ENCODE results near the gene RNU1-4.
"Not testable (repeated sequence)": the region's sequence is repeated elsewhere in the genome, so short reads cannot be mapped to it uniquely, and the experiment has no call there.

RNU1-4 gene

GRCh38 chr1:16725439-16726245 is 14.7 kb upstream of the RNU1-4 start:
- not testable (repeated sequence) for H4K91ac ChIP-seq (ENCODE audit: low read depth, low read length, poor library complexity); H3K79me1 ChIP-seq (ENCODE audit: low read depth, low read length); DNase-seq (ENCODE audit: low spot score); H3K4ac ChIP-seq (ENCODE audit: low read length); H2AFZ ChIP-seq (ENCODE audit: low read length); H4K8ac ChIP-seq (ENCODE audit: low read depth, low read length); H3K36me3 ChIP-seq (replicated peaks in 1 of 2; ENCODE audit: control insufficient read depth in 2 of 2, insufficient read depth in 2 of 2, low read length in 2 of 2); H3K9ac ChIP-seq (ENCODE audit: low read depth, low read length, poor library complexity); H3K4me1 ChIP-seq (ENCODE audit: control insufficient read depth in 2 of 2, insufficient read depth in 1 of 2, low read depth in 1 of 2, low read length in 2 of 2); H2BK12ac ChIP-seq (ENCODE audit: low read length); H3K27ac ChIP-seq (replicated peaks; ENCODE audit: low read length); H3K4me2 ChIP-seq (ENCODE audit: insufficient read depth, low read length, poor library complexity, severe bottlenecking); H3K4me3 ChIP-seq (ENCODE audit: low read length in 2 of 2); H3K14ac ChIP-seq (ENCODE audit: low read length); H3K9me3 ChIP-seq (replicated peaks in 1 of 2; ENCODE audit: control insufficient read depth in 2 of 2, insufficient read depth in 1 of 2, low read depth in 1 of 2, low read length in 2 of 2); H3K23ac ChIP-seq (ENCODE audit: low read depth, low read length, poor library complexity)
- no CpG with 5 or more reads among the region's 10 CpGs for WGBS, 2 donors (ENCODE audit: extremely low coverage in 2 of 2, insufficient read length in 2 of 2, insufficient replicate concordance in 1 of 2)
- peak overlapping the region; percentile 13 for H2BK120ac ChIP-seq (ENCODE audit: low read depth, low read length)
- H2AK5ac ChIP-seq (ENCODE audit: low read depth, low read length), result peak overlapping the region; percentile 54
- H3K18ac ChIP-seq (ENCODE audit: low read length), result peak overlapping the region; percentile 39
- peaks cover 0 to 20% (median 2%) of the 10 kb centered on the region in 3 experiments for H3K27me3 ChIP-seq (ENCODE audit: control insufficient read depth in 3 of 3, insufficient read depth in 3 of 3, low read depth in 1 of 3, low read length in 3 of 3)
- peak overlapping the region; percentile 20 for H2BK5ac ChIP-seq (ENCODE audit: low read length)
- H2BK15ac ChIP-seq (ENCODE audit: low read length), result peak overlapping the region; percentile 32

GRCh38 chr1:16727190-16728111 is 12.9 kb upstream of the RNU1-4 start:
- peak overlapping the region; percentile 87 for H4K8ac ChIP-seq (ENCODE audit: low read depth, low read length)
- no peak overlapping the region for H3K4me2 ChIP-seq (ENCODE audit: insufficient read depth, low read length, poor library complexity, severe bottlenecking)
- peak overlapping the region; percentile 78 for H3K18ac ChIP-seq (ENCODE audit: low read length)
- no peak for DNase-seq (ENCODE audit: low spot score)
- H3K27ac ChIP-seq (replicated peaks; ENCODE audit: low read length), result no peak overlapping the region
- peak overlapping the region; percentile 94 for H3K23ac ChIP-seq (ENCODE audit: low read depth, low read length, poor library complexity)
- H2BK5ac ChIP-seq (ENCODE audit: low read length), result peak overlapping the region; percentile 49
- H3K36me3 ChIP-seq (replicated peaks in 1 of 2; ENCODE audit: control insufficient read depth in 2 of 2, insufficient read depth in 2 of 2, low read length in 2 of 2), result no peaks in the 10 kb centered on the region
- H4K91ac ChIP-seq (ENCODE audit: low read depth, low read length, poor library complexity), result no peak overlapping the region
- no peaks in the 10 kb centered on the region for H3K4me1 ChIP-seq (ENCODE audit: control insufficient read depth in 2 of 2, insufficient read depth in 1 of 2, low read depth in 1 of 2, low read length in 2 of 2)
- peak overlapping the region; percentile 25 for H2BK12ac ChIP-seq (ENCODE audit: low read length)
- H3K14ac ChIP-seq (ENCODE audit: low read length), result peak overlapping the region; percentile 66
- no peak overlapping the region for H3K4ac ChIP-seq (ENCODE audit: low read length)
- H2BK15ac ChIP-seq (ENCODE audit: low read length), result peak overlapping the region; percentile 86
- WGBS, 2 donors (ENCODE audit: extremely low coverage in 2 of 2, insufficient read length in 2 of 2, insufficient replicate concordance in 1 of 2), result no CpG with 5 or more reads among the region's 42 CpGs
- peak overlapping the region in 1 of 2 donors; percentile 0 for H3K4me3 ChIP-seq (ENCODE audit: low read length in 2 of 2)
- H2AFZ ChIP-seq (ENCODE audit: low read length), result no peak overlapping the region
- H3K79me1 ChIP-seq (ENCODE audit: low read depth, low read length), result peaks cover 2% of the 10 kb centered on the region
- peak overlapping the region; percentile 92 for H2AK5ac ChIP-seq (ENCODE audit: low read depth, low read length)
- peaks cover 1 to 8% of the 10 kb centered on the region in 2 donors for H3K9me3 ChIP-seq (replicated peaks in 1 of 2; ENCODE audit: control insufficient read depth in 2 of 2, insufficient read depth in 1 of 2, low read depth in 1 of 2, low read length in 2 of 2)
- H2BK120ac ChIP-seq (ENCODE audit: low read depth, low read length), result peak overlapping the region; percentile 21
- H3K9ac ChIP-seq (ENCODE audit: low read depth, low read length, poor library complexity), result peak overlapping the region; percentile 46
- peaks cover 0 to 20% (median 2%) of the 10 kb centered on the region in 3 experiments for H3K27me3 ChIP-seq (ENCODE audit: control insufficient read depth in 3 of 3, insufficient read depth in 3 of 3, low read depth in 1 of 3, low read length in 3 of 3)

GRCh38 chr1:16728243-16728949 is 11.9 kb upstream of the RNU1-4 start:
- not testable (repeated sequence) for H3K4me3 ChIP-seq (ENCODE audit: low read length in 2 of 2); H3K27ac ChIP-seq (replicated peaks; ENCODE audit: low read length); H2BK120ac ChIP-seq (ENCODE audit: low read depth, low read length); H3K23ac ChIP-seq (ENCODE audit: low read depth, low read length, poor library complexity); H3K36me3 ChIP-seq (replicated peaks in 1 of 2; ENCODE audit: control insufficient read depth in 2 of 2, insufficient read depth in 2 of 2, low read length in 2 of 2); H4K8ac ChIP-seq (ENCODE audit: low read depth, low read length); H4K91ac ChIP-seq (ENCODE audit: low read depth, low read length, poor library complexity); H3K4me1 ChIP-seq (ENCODE audit: control insufficient read depth in 2 of 2, insufficient read depth in 1 of 2, low read depth in 1 of 2, low read length in 2 of 2); H2BK12ac ChIP-seq (ENCODE audit: low read length); H3K9ac ChIP-seq (ENCODE audit: low read depth, low read length, poor library complexity); H3K9me3 ChIP-seq (replicated peaks in 1 of 2; ENCODE audit: control insufficient read depth in 2 of 2, insufficient read depth in 1 of 2, low read depth in 1 of 2, low read length in 2 of 2); H3K14ac ChIP-seq (ENCODE audit: low read length); H2BK15ac ChIP-seq (ENCODE audit: low read length); DNase-seq (ENCODE audit: low spot score); H2AFZ ChIP-seq (ENCODE audit: low read length); H3K4me2 ChIP-seq (ENCODE audit: insufficient read depth, low read length, poor library complexity, severe bottlenecking); H3K4ac ChIP-seq (ENCODE audit: low read length); H3K18ac ChIP-seq (ENCODE audit: low read length); H3K79me1 ChIP-seq (ENCODE audit: low read depth, low read length)
- H3K27me3 ChIP-seq (ENCODE audit: control insufficient read depth in 3 of 3, insufficient read depth in 3 of 3, low read depth in 1 of 3, low read length in 3 of 3), result peaks cover 0 to 20% (median 2%) of the 10 kb centered on the region in 3 experiments
- peak overlapping the region; percentile 92 for H2AK5ac ChIP-seq (ENCODE audit: low read depth, low read length)
- WGBS, 2 donors (ENCODE audit: extremely low coverage in 2 of 2, insufficient read length in 2 of 2, insufficient replicate concordance in 1 of 2), result 100% methylated on average over 4 of the region's 24 CpGs; no CpG with 5 or more reads in 1 of the 2 donors
- peak overlapping the region; percentile 49 for H2BK5ac ChIP-seq (ENCODE audit: low read length)

Data from neuronal stem cell (in vitro differentiated cells).